ENCODE results near the gene SETD7.

GRCh38 chr4:139483000-139483399, 73.0 kb downstream of the SETD7 start:
- no peak for TF ChIP-seq GATA2 (IDR thresholded peaks at IDR 0.05; ENCODE audit: low read depth, low read length)
- no peak for TF ChIP-seq GATA3 (IDR thresholded peaks at IDR 0.05; ENCODE audit: low read depth, low read length)
